HL-60 (cell line): ENCODE results near the gene PNKP.

Experiments
- CTCF ChIP-seq: IDR thresholded peaks from one replicate; pipeline ENCODE4 v1.5.1; 2011; ENCODE audit warnings: low read length, control low read depth, inconsistent platforms; ENCODE audit not compliant: insufficient read depth
- GABPA ChIP-seq: IDR thresholded peaks from 2 replicates; pipeline ENCODE4 v1.6.1; 2012; ENCODE audit warnings: low read depth
- POLR2AphosphoS5 ChIP-seq: IDR thresholded peaks from 2 replicates; pipeline ENCODE4 v1.6.1; 2012; ENCODE audit warnings: low read depth
- TF ChIP-seq, protein P1 (sequence below): IDR thresholded peaks from 2 replicates; pipeline ENCODE4 v1.6.1; 2012; ENCODE audit warnings: low read depth; ENCODE audit not compliant: insufficient replicate concordance

DNA sequence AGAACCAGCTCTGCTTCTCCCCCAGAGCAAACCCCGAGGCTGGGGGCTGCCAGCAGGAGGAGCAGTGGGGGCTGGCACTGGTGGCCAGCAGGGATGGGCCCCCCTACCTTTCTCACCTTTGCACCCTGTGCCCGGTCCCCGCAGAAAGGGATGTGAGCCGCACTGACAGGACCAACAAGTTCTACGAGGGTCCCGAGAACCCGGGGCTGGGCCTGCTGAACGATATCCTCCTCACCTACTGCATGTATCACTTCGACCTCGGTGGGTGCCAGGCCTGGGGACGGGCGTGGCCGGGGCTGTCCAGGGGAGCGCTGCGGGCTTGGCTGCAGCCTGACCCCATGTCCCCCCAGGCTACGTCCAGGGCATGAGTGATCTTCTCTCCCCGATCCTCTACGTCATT lies 16.7 kb upstream of the PNKP start:
- TF ChIP-seq POLR2AphosphoS5 (no peak), CTCF (no peak), GABPA (no peak)
- TF ChIP-seq, protein P1, sequence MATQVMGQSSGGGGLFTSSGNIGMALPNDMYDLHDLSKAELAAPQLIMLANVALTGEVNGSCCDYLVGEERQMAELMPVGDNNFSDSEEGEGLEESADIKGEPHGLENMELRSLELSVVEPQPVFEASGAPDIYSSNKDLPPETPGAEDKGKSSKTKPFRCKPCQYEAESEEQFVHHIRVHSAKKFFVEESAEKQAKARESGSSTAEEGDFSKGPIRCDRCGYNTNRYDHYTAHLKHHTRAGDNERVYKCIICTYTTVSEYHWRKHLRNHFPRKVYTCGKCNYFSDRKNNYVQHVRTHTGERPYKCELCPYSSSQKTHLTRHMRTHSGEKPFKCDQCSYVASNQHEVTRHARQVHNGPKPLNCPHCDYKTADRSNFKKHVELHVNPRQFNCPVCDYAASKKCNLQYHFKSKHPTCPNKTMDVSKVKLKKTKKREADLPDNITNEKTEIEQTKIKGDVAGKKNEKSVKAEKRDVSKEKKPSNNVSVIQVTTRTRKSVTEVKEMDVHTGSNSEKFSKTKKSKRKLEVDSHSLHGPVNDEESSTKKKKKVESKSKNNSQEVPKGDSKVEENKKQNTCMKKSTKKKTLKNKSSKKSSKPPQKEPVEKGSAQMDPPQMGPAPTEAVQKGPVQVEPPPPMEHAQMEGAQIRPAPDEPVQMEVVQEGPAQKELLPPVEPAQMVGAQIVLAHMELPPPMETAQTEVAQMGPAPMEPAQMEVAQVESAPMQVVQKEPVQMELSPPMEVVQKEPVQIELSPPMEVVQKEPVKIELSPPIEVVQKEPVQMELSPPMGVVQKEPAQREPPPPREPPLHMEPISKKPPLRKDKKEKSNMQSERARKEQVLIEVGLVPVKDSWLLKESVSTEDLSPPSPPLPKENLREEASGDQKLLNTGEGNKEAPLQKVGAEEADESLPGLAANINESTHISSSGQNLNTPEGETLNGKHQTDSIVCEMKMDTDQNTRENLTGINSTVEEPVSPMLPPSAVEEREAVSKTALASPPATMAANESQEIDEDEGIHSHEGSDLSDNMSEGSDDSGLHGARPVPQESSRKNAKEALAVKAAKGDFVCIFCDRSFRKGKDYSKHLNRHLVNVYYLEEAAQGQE, result no peak
